ENCODE data around the gene TSSK2.

GRCh38 chr22:19086896-19087295 lies 44.2 kb upstream of the TSSK2 start:
- TF ChIP-seq CTCF (IDR thresholded peaks at IDR 0.05) (no peak), ZFX (IDR thresholded peaks at IDR 0.05; ENCODE audit: borderline replicate concordance) (no peak)

Measured in 22Rv1 (cell line).